Measurements from ENCODE around the gene SARS1. TPM values are rescaled to one million over a fixed set of nuclear protein-coding genes. Genes with fewer than 3 reads are reported as not detected.

SARS1 gene
- total and polyA plus RNA-seq, 2 of the 8 experiments (the other 6 are each of a cell fraction or from before 2014, with no cell fraction given): 83.1 to 146 TPM

- WGBS, 2 experiments (ENCODE audit: extremely low coverage in 1 of 2, insufficient coverage in 1 of 2, insufficient read length in 1 of 2, insufficient replicate concordance in 2 of 2, low coverage in 1 of 2, low lambda C conversion rate in 2 of 2, missing lambda C conversion rate in 1 of 2): 88% methylated on average over 17 of the region's 17 CpGs; no CpG with 5 or more reads in 1 of the 2 experiments
- no peak overlapping the region for H2BK12ac ChIP-seq (ENCODE audit: low read depth, low read length)
These were observed 56.4 kb downstream of the SARS1 start for GRCh38 chr1:109269981-109270622.

More at GRCh38 chr1:109269981-109270622, 56.4 kb downstream of the SARS1 start:
- Histone ChIP-seq H2BK120ac (replicated peaks; ENCODE audit: low read depth, low read length) (no peak overlapping the region), H2AFZ (ENCODE audit: low read length) (no peak overlapping the region), H2BK5ac (ENCODE audit: low read depth, low read length) (no peak overlapping the region; the same call in 1 of the 2 replicates), H3K4me3 (ENCODE audit: extremely low read depth in 1 of 4, insufficient read depth in 2 of 4, low read depth in 3 of 4, low read length in 4 of 4) (no peak overlapping the region), H3K36me3 (ENCODE audit: control insufficient read depth in 2 of 4, insufficient read depth in 4 of 4, low read length in 3 of 4) (peaks cover 9 to 26% (median 18%) of the 10 kb centered on the region in 4 experiments; a peak in 5 of 8 replicates), H3K27me3 (replicated peaks in 1 of 4; ENCODE audit: control insufficient read depth in 3 of 4, extremely low read depth in 1 of 4, insufficient read depth in 3 of 4, low read length in 3 of 4) (no peaks in the 10 kb centered on the region), H3K79me1 (ENCODE audit: low read depth, low read length) (no peaks in the 10 kb centered on the region), H2BK20ac (ENCODE audit: low read length) (no peak overlapping the region), H3K23ac (ENCODE audit: insufficient read length) (no peak overlapping the region), H3K9ac (replicated peaks in 1 of 4; ENCODE audit: extremely low read depth in 1 of 4, low read depth in 3 of 4, low read length in 3 of 4) (no peak overlapping the region), H3K9me3 (ENCODE audit: insufficient read depth in 2 of 2, low read depth in 1 of 2, low read length in 1 of 2) (no peaks in the 10 kb centered on the region), H4K5ac (ENCODE audit: insufficient read length, low read depth, low read length) (no peak overlapping the region), H4K20me1 (replicated peaks in 1 of 2; ENCODE audit: control insufficient read depth in 1 of 2, insufficient read depth in 2 of 2, low read length in 2 of 2) (peaks cover 0 to 10% of the 10 kb centered on the region in 2 experiments), H4K8ac (ENCODE audit: extremely low read depth, insufficient read depth, low read length) (no peak overlapping the region), H3K18ac (ENCODE audit: extremely low read depth, low read length) (no peak overlapping the region), H3K23me2 (ENCODE audit: low read depth, low read length) (no peaks in the 10 kb centered on the region), H3K27ac (ENCODE audit: low read depth, low read length) (no peak overlapping the region), H3K4me1 (replicated peaks in 1 of 4; ENCODE audit: control insufficient read depth in 3 of 4, insufficient read depth in 4 of 4, low read length in 3 of 4) (peaks cover 0 to 5% (median 1%) of the 10 kb centered on the region in 4 experiments; a peak in 3 of 7 replicates), H3K79me2 (ENCODE audit: control insufficient read depth in 1 of 2, insufficient read depth in 2 of 2, low read length in 2 of 2) (no peaks in the 10 kb centered on the region), H4K91ac (replicated peaks; ENCODE audit: insufficient read length, low read length) (no peak overlapping the region), H2AK5ac (ENCODE audit: low read depth, low read length) (no peak overlapping the region), H3K14ac (ENCODE audit: insufficient read length) (no peak overlapping the region), H3K4me2 (ENCODE audit: insufficient read depth in 1 of 2, low read depth in 2 of 2, low read length in 2 of 2) (no peak overlapping the region), H3K4ac (replicated peaks; ENCODE audit: insufficient read length, low read depth, low read length) (no peak overlapping the region), H3K56ac (replicated peaks; ENCODE audit: insufficient read length, low read depth, low read length) (no peak overlapping the region), H2BK15ac (ENCODE audit: low read length) (no peak overlapping the region)
- no peak for TF ChIP-seq CREB1 (IDR thresholded peaks at IDR 0.05)
- TF ChIP-seq POLR2AphosphoS5 (IDR thresholded peaks at IDR 0.05; ENCODE audit: low read depth, low read length): no peak
- no peak for TF ChIP-seq YY1 (IDR thresholded peaks at IDR 0.05; ENCODE audit: low read depth, low read length)
- TF ChIP-seq CEBPB (IDR thresholded peaks at IDR 0.05; ENCODE audit: low read depth, low read length): no peak
- TF ChIP-seq KDM1A (IDR thresholded peaks at IDR 0.05; ENCODE audit: borderline replicate concordance, low read length): no peak
- no peak for FAIRE-seq
- ChIA-PET CTCF (ENCODE audit: partially characterized antibody) (interaction anchor here (1.1 to 2.4 kb wide), 4 partner anchors 7 to 128 kb away, joined by 3 to 11 read pairs (median 5); partner anchors contain the start of gene SORT1), POLR2A (ENCODE audit: partially characterized antibody) (interaction anchor here (1.2 kb wide), 1 partner anchor 23 kb away, joined by 3 read pairs; no protein-coding TSS in a partner anchor)
- no peak for DNase-seq (ENCODE audit: low read depth in 1 of 2, low spot score in 2 of 2)
